ENCODE results near the gene TEX51. TPM values are rescaled to one million over a fixed set of nuclear protein-coding genes. Genes with fewer than 3 reads are reported as not detected.

Gene TEX51
- total and polyA plus RNA-seq, 2 donors (not counting 3 experiments of a cell fraction or from before 2014, with no cell fraction given): not detected

- dilution Hi-C loops (cut with MboI; ENCODE audit: extremely low pct_ligation_motif_present, low sequenced_read_pairs) (no loop called here), intact Hi-C loops (cut with micrococcal nuclease) (no loop called here)
- H3K4me3 ChIP-seq (replicated peaks in 1 of 3; ENCODE audit: insufficient read depth in 1 of 3, low read depth in 1 of 3, low read length in 3 of 3): no peak overlapping the region
- no peak overlapping the region for H3K27ac ChIP-seq (ENCODE audit: insufficient read depth, low read depth, low read length)
- no peak for TF ChIP-seq POLR2A (IDR thresholded peaks at IDR 0.05; ENCODE audit: low read depth, low read length)
- TF ChIP-seq POLR2AphosphoS5 (IDR thresholded peaks at IDR 0.05; ENCODE audit: insufficient read depth, low read depth, low read length): no peak
- TF ChIP-seq MAX (IDR thresholded peaks at IDR 0.05; ENCODE audit: insufficient read depth, insufficient read length): no peak
- TF ChIP-seq JUN (IDR thresholded peaks at IDR 0.05; ENCODE audit: borderline replicate concordance, insufficient read depth, insufficient read length, low read depth): no peak
- TF ChIP-seq EZH2 (IDR thresholded peaks at IDR 0.05; ENCODE audit: borderline replicate concordance, low read depth, low read length, severe bottlenecking): no peak
- no peak for TF ChIP-seq FOS (IDR thresholded peaks at IDR 0.05; ENCODE audit: borderline replicate concordance, insufficient read depth, low read length)
- no peak for TF ChIP-seq MYC (IDR thresholded peaks at IDR 0.05; ENCODE audit: low read depth, low read length)
- no peak for TF ChIP-seq GATA2 (IDR thresholded peaks at IDR 0.05; ENCODE audit: insufficient read depth, insufficient read length, low read depth, low read length)
- no peak for TF ChIP-seq CTCF (IDR thresholded peaks at IDR 0.05; ENCODE audit: extremely low read depth in 1 of 2, insufficient read depth in 1 of 2, low read depth in 1 of 2, low read length in 2 of 2)
- POLR2A ChIA-PET: no interaction called here
- H3K36me3 ChIP-seq (ENCODE audit: control insufficient read depth in 2 of 2, extremely low read depth in 1 of 2, insufficient read depth in 2 of 2, low read length in 2 of 2): no peaks in the 10 kb centered on the region
- no peaks in the 10 kb centered on the region for H3K27me3 ChIP-seq (ENCODE audit: control insufficient read depth in 2 of 2, insufficient read depth in 2 of 2, low read length in 2 of 2)
- H3K4me2 ChIP-seq (ENCODE audit: insufficient read depth, low read length): no peak overlapping the region
- no peaks in the 10 kb centered on the region for H4K20me1 ChIP-seq (replicated peaks; ENCODE audit: control insufficient read depth, extremely low read depth, insufficient read depth, low read length)
- H2AFZ ChIP-seq (ENCODE audit: low read depth, low read length): no peak overlapping the region
- no peaks in the 10 kb centered on the region for H3K79me2 ChIP-seq (ENCODE audit: control insufficient read depth, insufficient read depth, low read length)
- CTCF ChIA-PET: no interaction called here
- H3K9me3 ChIP-seq (replicated peaks; ENCODE audit: control insufficient read depth, insufficient read depth, low read length): no peaks in the 10 kb centered on the region
- no TSS peak for BruUV-seq (replicated peaks)
- no peak for DNase-seq (ENCODE audit: low read depth, low spot score)
- H3K4me1 ChIP-seq (ENCODE audit: control insufficient read depth, extremely low read depth, insufficient read depth, low read length): no peaks in the 10 kb centered on the region
- no peak overlapping the region for H3K9ac ChIP-seq (replicated peaks; ENCODE audit: extremely low read depth, insufficient read depth, low read length)
- FAIRE-seq: no peak
- no peaks in the 10 kb centered on the region for H3K9me1 ChIP-seq (replicated peaks; ENCODE audit: control insufficient read depth, extremely low read depth, insufficient read depth, low read length)
Observed at GRCh38 chr2:126857502-126857901, 41.2 kb upstream of the TEX51 start.

Measured in endothelial cell of umbilical vein (primary cell).